Neural cell (in vitro differentiated cells): ENCODE data around the gene TMEM255B. TPM values are rescaled to one million over a fixed set of nuclear protein-coding genes. Genes with fewer than 3 reads are reported as not detected.

Experiments used
- H2AFZ ChIP-seq: fragments of 200-600, 300-800 bp; sonication (generic), shearing (Covaris generic); 2 replicates; pipeline ENCODE4 v1.6.0; 2014; ENCODE audit warnings: low read depth, mild to moderate bottlenecking, antibody characterized with exemption, low read length, moderate library complexity
- H3F3A ChIP-seq: fragments of 200-600 bp; shearing (Covaris generic); 2 replicates; pipeline ENCODE4 v1.6.1; 2016; ENCODE audit warnings: mild to moderate bottlenecking, moderate library complexity, mixed read lengths, antibody characterized with exemption, low read length; ENCODE audit not compliant: insufficient read depth, poor library complexity, severe bottlenecking
- H3K27ac ChIP-seq: fragments of 200-600, 300-800 bp; sonication (generic), shearing (Covaris generic); 2 replicates; pipeline ENCODE4 v1.5.1; 2014; ENCODE audit warnings: mild to moderate bottlenecking, low read length, moderate library complexity
- H3K27me3 ChIP-seq: fragments of 300-800, 200-600 bp; sonication (generic), shearing (Covaris generic); 2 replicates; pipeline ENCODE4 v1.6.0; 2014; ENCODE audit warnings: mild to moderate bottlenecking, low read depth, low read length, moderate library complexity; ENCODE audit not compliant: insufficient read depth
- H3K36me3 ChIP-seq: fragments of 300-800, 200-600 bp; sonication (generic), shearing (Covaris generic); 2 replicates; pipeline ENCODE4 v1.5.1; 2014; ENCODE audit warnings: mild to moderate bottlenecking, antibody characterized with exemption, low read length, moderate library complexity; ENCODE audit not compliant: insufficient read depth
- H3K4me2 ChIP-seq: fragments of 300-800, 200-600 bp; sonication (generic), shearing (Covaris generic); 2 replicates; pipeline ENCODE4 v1.6.0; 2014; ENCODE audit warnings: mild to moderate bottlenecking, low read length
- H3K4me3 ChIP-seq: fragments of 300-800, 200-600 bp; sonication (generic), shearing (Covaris generic); 2 replicates; pipeline ENCODE4 v1.5.1; 2014; ENCODE audit warnings: mild to moderate bottlenecking, low read length, moderate library complexity
- H3K79me2 ChIP-seq: fragments of 200-600 bp; shearing (Covaris generic); replicated peaks from 2 replicates; pipeline ENCODE4 v1.6.0; 2014; ENCODE audit warnings: mild to moderate bottlenecking, low read length, moderate library complexity; ENCODE audit not compliant: insufficient read depth
- H3K9ac ChIP-seq: fragments of 300-800, 200-600 bp; sonication (generic), shearing (Covaris generic); 2 replicates; pipeline ENCODE4 v1.6.1; 2016; ENCODE audit warnings: mild to moderate bottlenecking, low read length, mixed read lengths
- H3K9me2 ChIP-seq: fragments of 200-600 bp; shearing (Covaris generic); 2 replicates; pipeline ENCODE4 v1.6.1; 2016; ENCODE audit warnings: mild to moderate bottlenecking, low read length, mixed read lengths; ENCODE audit not compliant: insufficient read depth
- H3K9me3 ChIP-seq: fragments of 200-600, 300-800 bp; sonication (generic), shearing (Covaris generic); 2 replicates; pipeline ENCODE4 v1.6.1; 2016; ENCODE audit warnings: mild to moderate bottlenecking, mixed run types, low read length, moderate library complexity, mixed read lengths
- H4K20me1 ChIP-seq: fragments of 200-600 bp; shearing (Covaris generic); 2 replicates; pipeline ENCODE4 v1.6.1; 2016; ENCODE audit warnings: mild to moderate bottlenecking, mixed run types; ENCODE audit not compliant: insufficient read depth
- EP300 ChIP-seq: fragments of 450-650 bp; conservative IDR thresholded peaks from 2 replicates; pipeline ENCODE4 v1.6.1; 2014; ENCODE audit warnings: antibody characterized with exemption, mild to moderate bottlenecking, moderate library complexity; ENCODE audit not compliant: poor library complexity, severe bottlenecking
- EZH2 ChIP-seq: fragments of 200-600, 300-800 bp; shearing (Covaris generic), sonication (generic); IDR thresholded peaks from 2 replicates; pipeline ENCODE4 v1.6.1; 2014; ENCODE audit warnings: antibody characterized with exemption, low read length, borderline replicate concordance, mild to moderate bottlenecking; ENCODE audit not compliant: insufficient read depth, poor library complexity, severe bottlenecking
- MXI1 ChIP-seq: fragments of 450-650 bp; conservative IDR thresholded peaks from 2 replicates; pipeline ENCODE4 v1.6.1; 2014; ENCODE audit warnings: antibody characterized with exemption, mild to moderate bottlenecking; ENCODE audit not compliant: poor library complexity, severe bottlenecking
- POLR2AphosphoS5 ChIP-seq: IDR thresholded peaks from 2 replicates; pipeline ENCODE4 v1.6.1; 2012
- RAD21 ChIP-seq: fragments of 450-650 bp; conservative IDR thresholded peaks from 2 replicates; pipeline ENCODE4 v1.6.1; 2014; ENCODE audit warnings: antibody characterized with exemption, mild to moderate bottlenecking, moderate library complexity
- SMC3 ChIP-seq: fragments of 450-650 bp; conservative IDR thresholded peaks from 2 replicates; pipeline ENCODE4 v1.6.1; 2014; ENCODE audit warnings: antibody characterized with exemption, mild to moderate bottlenecking, moderate library complexity; ENCODE audit not compliant: poor library complexity
- TAF1 ChIP-seq: IDR thresholded peaks from 2 replicates; pipeline ENCODE4 v1.6.1; 2012; ENCODE audit warnings: low read depth
- polyA plus RNA-seq: library from polyadenylated mRNA; depleted of rRNA; stranded (reverse); fragments of >200 nt; gene quantifications from 2 replicates; pipeline ENCODE4 v1.2.3, GENCODE V29; 2014
- TF ChIP-seq, protein P1 (sequence below): fragments of 450-650 bp; IDR thresholded peaks from 2 replicates; pipeline ENCODE4 v1.5.1; 2014; ENCODE audit warnings: antibody characterized with exemption, mild to moderate bottlenecking, moderate library complexity; ENCODE audit not compliant: poor library complexity, severe bottlenecking
- TF ChIP-seq, protein P2 (sequence below): IDR thresholded peaks from 2 replicates; pipeline ENCODE4 v1.6.1; 2012; ENCODE audit warnings: borderline replicate concordance

Gene TMEM255B
- polyA plus RNA-seq, 1 donor from 2014 or later: not detected

DNA sequence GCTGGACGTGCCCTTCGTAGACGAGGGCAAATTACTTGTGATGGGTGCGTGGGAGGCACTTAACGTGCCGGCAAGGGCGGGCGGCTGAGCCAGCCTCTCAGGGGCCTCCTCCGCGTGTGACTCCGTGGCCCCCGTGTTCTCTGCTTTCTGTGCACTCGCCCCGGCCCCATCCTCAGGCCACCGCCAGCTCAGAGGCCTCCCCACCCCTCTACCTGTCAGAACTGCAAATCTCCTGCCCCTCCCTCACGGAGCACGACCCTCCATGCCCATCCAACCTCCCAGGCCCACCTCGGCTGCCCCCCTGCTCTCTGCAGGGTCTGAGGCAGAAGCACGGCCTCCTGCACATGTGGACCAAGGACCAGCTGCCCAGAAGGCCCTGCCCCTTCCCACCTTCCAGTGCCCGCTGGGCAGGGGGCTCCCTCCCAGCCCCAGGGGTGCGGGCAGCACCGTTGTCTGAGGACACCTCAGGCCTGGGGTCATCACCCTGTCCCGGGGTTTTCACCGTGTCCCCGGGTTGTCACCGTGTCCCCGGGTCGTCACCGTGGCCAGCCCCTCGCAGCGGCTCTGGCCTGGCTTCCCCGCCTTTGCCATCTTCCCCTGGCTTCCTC, 44.5 kb downstream of the TMEM255B start:
- Histone ChIP-seq H3K4me2 (no peak overlapping the region), H3K79me2 (no peaks in the 10 kb centered on the region), H3K9me3 (no peaks in the 10 kb centered on the region), H3K27me3 (no peaks in the 10 kb centered on the region), H3K4me3 (no peak overlapping the region), H3K36me3 (no peaks in the 10 kb centered on the region), H3K27ac (no peak overlapping the region), H3K9ac (no peak overlapping the region), H3F3A (no peaks in the 10 kb centered on the region), H2AFZ (no peak overlapping the region), H4K20me1 (no peaks in the 10 kb centered on the region), H3K9me2 (no peaks in the 10 kb centered on the region)
- no peak for TF ChIP-seq RAD21
- TF ChIP-seq EP300: no peak
- no peak for TF ChIP-seq POLR2AphosphoS5
- no peak for TF ChIP-seq EZH2
- TF ChIP-seq, protein P1, sequence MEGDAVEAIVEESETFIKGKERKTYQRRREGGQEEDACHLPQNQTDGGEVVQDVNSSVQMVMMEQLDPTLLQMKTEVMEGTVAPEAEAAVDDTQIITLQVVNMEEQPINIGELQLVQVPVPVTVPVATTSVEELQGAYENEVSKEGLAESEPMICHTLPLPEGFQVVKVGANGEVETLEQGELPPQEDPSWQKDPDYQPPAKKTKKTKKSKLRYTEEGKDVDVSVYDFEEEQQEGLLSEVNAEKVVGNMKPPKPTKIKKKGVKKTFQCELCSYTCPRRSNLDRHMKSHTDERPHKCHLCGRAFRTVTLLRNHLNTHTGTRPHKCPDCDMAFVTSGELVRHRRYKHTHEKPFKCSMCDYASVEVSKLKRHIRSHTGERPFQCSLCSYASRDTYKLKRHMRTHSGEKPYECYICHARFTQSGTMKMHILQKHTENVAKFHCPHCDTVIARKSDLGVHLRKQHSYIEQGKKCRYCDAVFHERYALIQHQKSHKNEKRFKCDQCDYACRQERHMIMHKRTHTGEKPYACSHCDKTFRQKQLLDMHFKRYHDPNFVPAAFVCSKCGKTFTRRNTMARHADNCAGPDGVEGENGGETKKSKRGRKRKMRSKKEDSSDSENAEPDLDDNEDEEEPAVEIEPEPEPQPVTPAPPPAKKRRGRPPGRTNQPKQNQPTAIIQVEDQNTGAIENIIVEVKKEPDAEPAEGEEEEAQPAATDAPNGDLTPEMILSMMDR: no peak
- no peak for TF ChIP-seq TAF1
- TF ChIP-seq SMC3: no peak
- no peak for TF ChIP-seq MXI1
- TF ChIP-seq, protein P2, sequence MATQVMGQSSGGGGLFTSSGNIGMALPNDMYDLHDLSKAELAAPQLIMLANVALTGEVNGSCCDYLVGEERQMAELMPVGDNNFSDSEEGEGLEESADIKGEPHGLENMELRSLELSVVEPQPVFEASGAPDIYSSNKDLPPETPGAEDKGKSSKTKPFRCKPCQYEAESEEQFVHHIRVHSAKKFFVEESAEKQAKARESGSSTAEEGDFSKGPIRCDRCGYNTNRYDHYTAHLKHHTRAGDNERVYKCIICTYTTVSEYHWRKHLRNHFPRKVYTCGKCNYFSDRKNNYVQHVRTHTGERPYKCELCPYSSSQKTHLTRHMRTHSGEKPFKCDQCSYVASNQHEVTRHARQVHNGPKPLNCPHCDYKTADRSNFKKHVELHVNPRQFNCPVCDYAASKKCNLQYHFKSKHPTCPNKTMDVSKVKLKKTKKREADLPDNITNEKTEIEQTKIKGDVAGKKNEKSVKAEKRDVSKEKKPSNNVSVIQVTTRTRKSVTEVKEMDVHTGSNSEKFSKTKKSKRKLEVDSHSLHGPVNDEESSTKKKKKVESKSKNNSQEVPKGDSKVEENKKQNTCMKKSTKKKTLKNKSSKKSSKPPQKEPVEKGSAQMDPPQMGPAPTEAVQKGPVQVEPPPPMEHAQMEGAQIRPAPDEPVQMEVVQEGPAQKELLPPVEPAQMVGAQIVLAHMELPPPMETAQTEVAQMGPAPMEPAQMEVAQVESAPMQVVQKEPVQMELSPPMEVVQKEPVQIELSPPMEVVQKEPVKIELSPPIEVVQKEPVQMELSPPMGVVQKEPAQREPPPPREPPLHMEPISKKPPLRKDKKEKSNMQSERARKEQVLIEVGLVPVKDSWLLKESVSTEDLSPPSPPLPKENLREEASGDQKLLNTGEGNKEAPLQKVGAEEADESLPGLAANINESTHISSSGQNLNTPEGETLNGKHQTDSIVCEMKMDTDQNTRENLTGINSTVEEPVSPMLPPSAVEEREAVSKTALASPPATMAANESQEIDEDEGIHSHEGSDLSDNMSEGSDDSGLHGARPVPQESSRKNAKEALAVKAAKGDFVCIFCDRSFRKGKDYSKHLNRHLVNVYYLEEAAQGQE: no peak

DNA sequence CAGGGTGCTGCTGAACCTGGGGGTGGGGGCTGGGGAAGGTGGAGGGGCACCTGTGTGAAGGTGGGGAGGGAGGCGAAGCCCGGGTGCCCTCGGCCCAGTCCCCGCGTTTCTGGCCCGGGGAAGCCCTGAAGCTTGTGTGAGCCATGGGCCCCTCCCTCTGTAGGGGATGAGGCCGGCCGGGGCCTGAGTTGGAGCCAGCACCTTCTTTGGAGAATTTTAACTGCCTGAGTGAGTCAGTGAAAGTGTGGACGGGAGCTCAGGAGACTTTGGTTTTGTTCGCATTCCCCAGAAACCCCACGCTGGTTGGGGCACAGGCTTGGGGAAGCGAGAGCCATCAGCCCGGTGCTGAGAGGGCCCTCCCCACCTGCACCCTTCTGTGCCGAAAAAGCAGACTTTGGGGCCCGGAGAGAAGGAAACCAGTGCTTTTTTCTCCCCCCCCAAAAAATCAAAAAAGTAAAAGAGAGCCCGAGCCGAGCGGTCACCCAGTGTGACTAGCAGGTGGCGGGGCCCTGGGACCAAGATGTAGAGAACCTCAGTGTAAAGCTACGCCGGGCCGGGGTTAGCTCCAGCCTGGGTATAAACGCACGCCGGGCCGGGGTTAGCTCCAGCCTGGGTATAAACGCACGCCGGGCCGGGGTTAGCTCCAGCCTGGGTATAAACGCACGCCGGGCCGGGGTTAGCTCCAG, 45.1 kb downstream of the TMEM255B start:
- no peaks in the 10 kb centered on the region for H3K36me3 ChIP-seq

More for the DNA sequence above, 45.1 kb downstream of the TMEM255B start:
- Histone ChIP-seq H3K27ac (no peak overlapping the region), H3K4me2 (no peak overlapping the region), H3K9ac (no peak overlapping the region), H4K20me1 (no peaks in the 10 kb centered on the region), H3K27me3 (no peaks in the 10 kb centered on the region), H3K9me2 (no peaks in the 10 kb centered on the region), H3K9me3 (no peaks in the 10 kb centered on the region), H3F3A (no peaks in the 10 kb centered on the region), H3K79me2 (no peaks in the 10 kb centered on the region), H2AFZ (no peak overlapping the region), H3K4me3 (no peak overlapping the region)
- TF ChIP-seq EP300 (no peak), EZH2 (no peak), RAD21 (no peak)
- TF ChIP-seq, protein P2: no peak
